Loucy (cell line): ENCODE measurements around the gene MRPL33.
A peak's percentile ranks its signal among the peaks of the same experiment; 100 is the strongest.

ENCODE experiments used
- H2AFZ ChIP-seq: fragments of 200-600 bp; sonication (generic); 2 replicates; pipeline ENCODE4 v1.6.0; 2016; ENCODE audit warnings: antibody characterized with exemption, mild to moderate bottlenecking, low read length, moderate library complexity
- H3F3A ChIP-seq: fragments of 200-600 bp; 2 replicates; pipeline ENCODE4 v1.6.0; 2016; ENCODE audit warnings: antibody characterized with exemption, low read depth, mild to moderate bottlenecking
- H3K27me3 ChIP-seq: fragments of 200-600 bp; sonication (generic); 2 replicates; pipeline ENCODE4 v1.6.1; 2014; ENCODE audit warnings: low read length, mild to moderate bottlenecking; ENCODE audit not compliant: insufficient read depth, poor library complexity, severe bottlenecking
- H3K36me3 ChIP-seq: fragments of 200-600 bp; sonication (generic); 2 replicates; pipeline ENCODE4 v1.6.1; 2016; ENCODE audit warnings: low read length; ENCODE audit not compliant: insufficient read depth
- H3K4me1 ChIP-seq: fragments of 200-600 bp; sonication (generic); 2 replicates; pipeline ENCODE4 v1.5.1; 2014; ENCODE audit warnings: low read length, mild to moderate bottlenecking; ENCODE audit not compliant: insufficient read depth, poor library complexity, severe bottlenecking
- H3K4me2 ChIP-seq: fragments of 200-600 bp; sonication (generic); 2 replicates; pipeline ENCODE4 v1.6.0; 2014; ENCODE audit warnings: antibody characterized with exemption, low read length, low read depth, mild to moderate bottlenecking; ENCODE audit not compliant: poor library complexity, severe bottlenecking
- H3K4me3 ChIP-seq: fragments of 200-600 bp; sonication (generic); 2 replicates; pipeline ENCODE4 v1.5.1; 2014; ENCODE audit warnings: low read length, mild to moderate bottlenecking, mixed read lengths; ENCODE audit not compliant: poor library complexity, severe bottlenecking
- H3K79me2 ChIP-seq: fragments of 200-600 bp; sonication (generic); 2 replicates; pipeline ENCODE4 v1.6.1; 2014; ENCODE audit warnings: low read length; ENCODE audit not compliant: insufficient read depth
- H3K9ac ChIP-seq: fragments of 200-600 bp; sonication (generic); 2 replicates; pipeline ENCODE4 v1.6.0; 2014; ENCODE audit warnings: mild to moderate bottlenecking, low read depth, low read length, moderate library complexity; ENCODE audit not compliant: poor library complexity, severe bottlenecking
- H3K9me2 ChIP-seq: fragments of 200-600 bp; sonication (generic); replicated peaks from 2 replicates; pipeline ENCODE4 v1.6.1; 2016; ENCODE audit warnings: low read depth, low read length, mixed read lengths
- H3K9me3 ChIP-seq: fragments of 200-600 bp; sonication (generic); 2 replicates; pipeline ENCODE4 v1.6.1; 2014; ENCODE audit warnings: mild to moderate bottlenecking, antibody characterized with exemption, low read length, low read depth; ENCODE audit not compliant: insufficient read depth
- H4K20me1 ChIP-seq: fragments of 200-600 bp; sonication (generic); 2 replicates; pipeline ENCODE4 v1.6.0; 2014; ENCODE audit warnings: antibody characterized with exemption, low read length, mild to moderate bottlenecking; ENCODE audit not compliant: insufficient read depth, poor library complexity, severe bottlenecking
- EZH2phosphoT487 ChIP-seq: fragments of 200-600 bp; IDR thresholded peaks from 2 replicates; pipeline ENCODE4 v1.6.1; 2018; ENCODE audit warnings: antibody characterized with exemption, mild to moderate bottlenecking, moderate library complexity, borderline replicate concordance
- TF ChIP-seq, protein P1 (sequence below): fragments of 200-600 bp; sonication (generic); conservative IDR thresholded peaks from 2 replicates; pipeline ENCODE4 v1.5.1; 2014; ENCODE audit warnings: mild to moderate bottlenecking, antibody characterized with exemption, low read length

The MRPL33 gene

DNA sequence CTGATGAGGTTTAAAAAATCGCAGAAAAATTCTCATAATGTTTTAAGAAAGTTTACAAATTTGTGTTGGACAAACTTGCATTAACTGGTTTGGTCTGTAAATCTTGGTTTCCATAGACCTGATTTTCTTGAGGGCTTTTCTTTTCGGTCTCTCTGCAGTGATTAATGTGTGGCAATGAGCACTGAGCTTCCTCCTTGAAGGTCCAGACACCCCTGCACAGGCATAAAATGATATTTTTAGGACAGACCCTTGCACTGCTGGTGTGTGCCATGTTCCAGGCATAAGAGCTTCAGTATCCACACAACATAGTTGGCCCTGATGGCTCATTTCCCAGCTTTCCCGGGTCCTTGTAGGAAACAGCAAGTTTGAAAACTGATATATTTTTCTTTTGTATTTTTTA, 33.7 kb downstream of the MRPL33 start:
- H3K9ac ChIP-seq = no peak overlapping the region
- TF ChIP-seq, protein P1, sequence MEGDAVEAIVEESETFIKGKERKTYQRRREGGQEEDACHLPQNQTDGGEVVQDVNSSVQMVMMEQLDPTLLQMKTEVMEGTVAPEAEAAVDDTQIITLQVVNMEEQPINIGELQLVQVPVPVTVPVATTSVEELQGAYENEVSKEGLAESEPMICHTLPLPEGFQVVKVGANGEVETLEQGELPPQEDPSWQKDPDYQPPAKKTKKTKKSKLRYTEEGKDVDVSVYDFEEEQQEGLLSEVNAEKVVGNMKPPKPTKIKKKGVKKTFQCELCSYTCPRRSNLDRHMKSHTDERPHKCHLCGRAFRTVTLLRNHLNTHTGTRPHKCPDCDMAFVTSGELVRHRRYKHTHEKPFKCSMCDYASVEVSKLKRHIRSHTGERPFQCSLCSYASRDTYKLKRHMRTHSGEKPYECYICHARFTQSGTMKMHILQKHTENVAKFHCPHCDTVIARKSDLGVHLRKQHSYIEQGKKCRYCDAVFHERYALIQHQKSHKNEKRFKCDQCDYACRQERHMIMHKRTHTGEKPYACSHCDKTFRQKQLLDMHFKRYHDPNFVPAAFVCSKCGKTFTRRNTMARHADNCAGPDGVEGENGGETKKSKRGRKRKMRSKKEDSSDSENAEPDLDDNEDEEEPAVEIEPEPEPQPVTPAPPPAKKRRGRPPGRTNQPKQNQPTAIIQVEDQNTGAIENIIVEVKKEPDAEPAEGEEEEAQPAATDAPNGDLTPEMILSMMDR = no peak
- H3K9me2 ChIP-seq = no peaks in the 10 kb centered on the region
- no peaks in the 10 kb centered on the region for H3K4me1 ChIP-seq
- no peak overlapping the region for H2AFZ ChIP-seq
- H3K79me2 ChIP-seq = no peaks in the 10 kb centered on the region
- H3K4me3 ChIP-seq = no peak overlapping the region
- H3K4me2 ChIP-seq = no peak overlapping the region
- no peaks in the 10 kb centered on the region for H3F3A ChIP-seq
- H3K36me3 ChIP-seq = no peaks in the 10 kb centered on the region
- H3K9me3 ChIP-seq = no peaks in the 10 kb centered on the region
- no peaks in the 10 kb centered on the region for H4K20me1 ChIP-seq
- no peaks in the 10 kb centered on the region for H3K27me3 ChIP-seq

DNA sequence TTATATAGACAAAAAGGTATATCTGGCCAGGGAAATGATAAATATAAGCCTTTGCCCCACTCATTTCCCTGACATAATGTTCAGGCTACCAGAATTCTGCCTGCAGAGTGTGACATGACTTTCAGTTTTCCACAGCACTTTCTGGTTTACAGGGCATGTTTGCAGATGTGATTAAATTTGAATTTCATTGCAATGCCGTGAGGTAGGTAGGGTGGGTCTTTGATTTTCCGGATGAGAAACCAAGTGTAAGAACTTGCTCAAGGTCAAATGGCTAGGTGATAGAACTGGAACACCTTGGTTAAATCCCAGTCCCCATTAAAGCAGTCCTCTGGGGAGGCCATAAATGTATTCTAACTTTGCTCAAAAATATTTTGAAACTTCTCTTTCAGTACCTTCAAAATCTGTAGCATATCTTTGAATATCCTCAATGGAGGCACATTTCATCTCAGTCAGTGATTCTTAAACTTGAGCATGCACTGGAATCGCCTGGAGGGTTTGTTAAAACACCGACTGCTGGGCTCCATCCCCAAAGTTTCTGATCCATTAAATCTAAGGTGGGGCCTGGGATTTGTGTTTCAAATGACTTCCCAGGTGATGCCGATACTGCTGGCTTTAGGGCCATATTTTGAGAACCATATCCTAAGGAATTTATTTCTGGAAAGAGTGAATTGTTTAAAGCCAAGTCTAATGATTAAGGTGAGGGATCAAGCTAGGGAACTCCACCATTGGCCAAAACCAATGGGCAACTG, 35.0 kb downstream of the MRPL33 start:
- Histone ChIP-seq H3K4me2 (no peak overlapping the region), H3K9ac (no peak overlapping the region), H3K9me3 (no peaks in the 10 kb centered on the region), H4K20me1 (no peaks in the 10 kb centered on the region), H3K9me2 (no peaks in the 10 kb centered on the region), H3K36me3 (no peaks in the 10 kb centered on the region), H3K4me3 (no peak overlapping the region), H3K27me3 (no peaks in the 10 kb centered on the region), H3K79me2 (no peaks in the 10 kb centered on the region), H3K4me1 (no peaks in the 10 kb centered on the region), H3F3A (no peaks in the 10 kb centered on the region), H2AFZ (no peak overlapping the region)
- no peak for TF ChIP-seq EZH2phosphoT487
- TF ChIP-seq, protein P1 = no peak

DNA sequence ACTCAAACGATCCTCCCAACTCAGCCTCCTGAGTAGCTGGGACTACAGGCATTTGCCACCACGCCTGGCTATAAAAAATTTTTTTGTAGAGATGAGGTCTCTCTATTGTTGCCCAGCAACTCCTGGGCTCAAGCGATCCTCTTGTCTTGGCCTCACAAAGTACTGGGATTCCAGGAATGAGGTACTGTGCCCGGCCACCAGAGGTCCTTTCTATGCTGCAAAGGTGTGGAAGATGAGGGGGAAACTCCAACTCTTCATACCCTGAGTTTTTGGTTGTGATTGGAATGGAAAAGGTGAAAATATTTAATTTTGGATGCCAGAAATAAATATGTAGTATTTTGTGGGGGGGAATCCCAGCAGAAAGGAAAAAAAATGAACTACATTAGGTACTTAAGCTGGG, 36.0 kb downstream of the MRPL33 start:
- Histone ChIP-seq H3K9me3 (no peaks in the 10 kb centered on the region), H3K4me2 (no peak overlapping the region), H2AFZ (no peak overlapping the region), H3K36me3 (no peaks in the 10 kb centered on the region), H3K79me2 (no peaks in the 10 kb centered on the region), H3K27me3 (no peaks in the 10 kb centered on the region), H3F3A (no peaks in the 10 kb centered on the region), H3K9ac (no peak overlapping the region), H3K4me3 (no peak overlapping the region), H3K9me2 (no peaks in the 10 kb centered on the region), H3K4me1 (no peaks in the 10 kb centered on the region), H4K20me1 (no peaks in the 10 kb centered on the region)
- no peak for TF ChIP-seq EZH2phosphoT487
- TF ChIP-seq, protein P1 = peak; percentile 70
